GM12873 (cell line): ENCODE results near the gene COL6A5.

Experiments used
- TF ChIP-seq, protein P1 (sequence below): IDR thresholded peaks from 2 replicates; pipeline ENCODE4 v1.5.1; 2012; ENCODE audit warnings: low read depth, mild to moderate bottlenecking, moderate library complexity, low read length, control low read depth; ENCODE audit not compliant: insufficient read depth; ENCODE audit errors: missing control alignments

The COL6A5 gene

DNA sequence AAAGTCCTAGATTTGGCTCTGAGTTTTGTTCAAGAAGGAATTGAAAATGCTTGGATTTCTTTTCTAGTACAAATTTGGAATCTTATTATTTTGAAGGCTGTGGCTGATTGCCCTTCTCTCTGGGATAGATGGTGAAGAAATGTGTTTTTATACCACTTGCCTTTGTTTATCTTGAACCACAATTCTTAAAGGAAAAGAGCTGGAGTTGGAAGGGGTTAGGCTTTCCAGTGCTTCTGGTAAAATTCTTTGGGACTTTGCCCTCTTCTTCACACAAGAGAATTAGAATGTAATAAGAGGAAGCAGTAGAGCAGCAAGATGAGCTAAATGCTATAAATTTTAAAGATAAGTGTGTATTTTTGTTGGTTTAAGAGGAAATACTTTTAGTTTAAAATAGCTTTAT lies 65.8 kb downstream of the COL6A5 start:
- TF ChIP-seq, protein P1, sequence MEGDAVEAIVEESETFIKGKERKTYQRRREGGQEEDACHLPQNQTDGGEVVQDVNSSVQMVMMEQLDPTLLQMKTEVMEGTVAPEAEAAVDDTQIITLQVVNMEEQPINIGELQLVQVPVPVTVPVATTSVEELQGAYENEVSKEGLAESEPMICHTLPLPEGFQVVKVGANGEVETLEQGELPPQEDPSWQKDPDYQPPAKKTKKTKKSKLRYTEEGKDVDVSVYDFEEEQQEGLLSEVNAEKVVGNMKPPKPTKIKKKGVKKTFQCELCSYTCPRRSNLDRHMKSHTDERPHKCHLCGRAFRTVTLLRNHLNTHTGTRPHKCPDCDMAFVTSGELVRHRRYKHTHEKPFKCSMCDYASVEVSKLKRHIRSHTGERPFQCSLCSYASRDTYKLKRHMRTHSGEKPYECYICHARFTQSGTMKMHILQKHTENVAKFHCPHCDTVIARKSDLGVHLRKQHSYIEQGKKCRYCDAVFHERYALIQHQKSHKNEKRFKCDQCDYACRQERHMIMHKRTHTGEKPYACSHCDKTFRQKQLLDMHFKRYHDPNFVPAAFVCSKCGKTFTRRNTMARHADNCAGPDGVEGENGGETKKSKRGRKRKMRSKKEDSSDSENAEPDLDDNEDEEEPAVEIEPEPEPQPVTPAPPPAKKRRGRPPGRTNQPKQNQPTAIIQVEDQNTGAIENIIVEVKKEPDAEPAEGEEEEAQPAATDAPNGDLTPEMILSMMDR: no peak

DNA sequence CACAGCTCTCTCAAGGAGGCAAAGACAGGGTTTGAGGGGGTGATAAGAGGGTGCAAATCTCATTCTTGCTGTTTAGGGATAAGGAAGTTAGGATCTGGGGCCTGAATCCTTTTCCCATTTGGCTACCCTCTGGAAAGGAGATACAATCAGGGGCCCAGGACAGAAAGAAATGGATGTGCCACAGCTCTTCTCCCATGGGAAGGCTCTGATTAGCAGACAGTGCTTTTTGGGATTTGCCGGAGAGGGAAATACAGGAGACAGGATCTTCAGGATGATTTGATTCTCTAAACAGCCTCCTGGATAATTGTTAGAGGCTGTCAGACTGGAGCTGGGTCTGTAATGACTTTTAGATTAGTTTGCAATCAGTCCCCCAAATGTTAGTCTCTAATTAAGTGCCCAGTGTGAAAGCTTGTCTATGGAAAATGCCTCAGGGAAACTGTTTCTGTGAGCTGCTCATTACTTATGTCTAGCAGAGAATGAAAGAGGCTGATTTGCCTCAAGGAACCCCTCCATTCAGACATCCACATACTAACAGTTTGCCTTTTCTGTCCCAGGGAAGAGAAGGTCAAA lies 67.6 kb downstream of the COL6A5 start:
- TF ChIP-seq, protein P1: no peak

- TF ChIP-seq, protein P1: no peak
These were observed 69.0 kb downstream of the COL6A5 start for GRCh38 chr3:130414457-130414856.

- TF ChIP-seq, protein P1: no peak
These were observed 75.0 kb downstream of the COL6A5 start for GRCh38 chr3:130420466-130420865.

GRCh38 chr3:130423064-130423463 lies 77.6 kb downstream of the COL6A5 start:
- TF ChIP-seq, protein P1: no peak

- TF ChIP-seq, protein P1: no peak
These were observed 79.4 kb downstream of the COL6A5 start for GRCh38 chr3:130424837-130425236.

DNA sequence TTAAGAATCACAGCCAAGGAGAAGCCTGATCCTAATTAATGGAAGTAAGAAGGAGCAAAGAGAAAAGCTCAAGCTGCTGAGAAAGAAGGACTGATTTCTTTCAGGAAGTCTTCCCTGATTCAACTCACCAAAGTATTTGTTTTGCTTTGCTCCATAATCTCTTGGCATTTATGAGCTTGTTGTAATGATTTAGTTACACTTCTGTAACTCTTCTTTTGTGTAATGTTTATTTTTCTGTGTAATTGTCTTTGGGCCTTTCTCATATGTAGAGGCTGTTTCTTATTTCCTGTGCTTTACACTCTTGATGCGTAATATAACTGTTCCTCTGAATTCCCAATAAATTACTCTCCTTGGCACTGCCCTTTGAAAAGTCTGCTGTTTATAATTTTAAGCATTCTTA lies 80.0 kb downstream of the COL6A5 start:
- TF ChIP-seq, protein P1: no peak

DNA sequence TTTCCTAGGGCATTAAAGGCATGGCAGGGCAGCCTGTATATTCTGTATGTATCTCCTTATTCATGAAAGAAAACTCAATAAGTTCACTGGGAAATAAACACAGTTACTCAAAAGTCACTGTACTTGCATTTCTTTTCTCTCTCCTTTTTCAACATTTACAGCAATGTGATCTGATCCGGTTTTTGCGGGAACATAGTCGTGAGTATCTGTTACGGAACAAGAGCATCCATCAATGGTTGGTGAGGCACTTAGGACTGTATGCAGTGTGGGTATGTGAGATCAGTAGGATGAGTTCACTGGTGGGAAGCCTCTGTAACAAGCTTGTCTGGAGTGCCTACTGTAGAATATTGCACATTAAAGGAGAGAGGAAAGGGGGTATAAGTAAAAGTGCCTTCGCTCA lies 80.7 kb downstream of the COL6A5 start:
- TF ChIP-seq, protein P1: no peak
